GM18909 (cell line): Measurements from ENCODE around the gene PI4KA.
"Not testable (repeated sequence)": the region's sequence is repeated elsewhere in the genome, so short reads cannot be mapped to it uniquely, and the experiment has no call there.

Experiments used
- ATAC-seq: cut with Tn5 transposase; IDR thresholded peaks from one replicate; pipeline ENCODE4 v1.9.1; 2021; ENCODE audit warnings: mild to moderate bottlenecking; ENCODE audit not compliant: unreplicated experiment, poor library complexity

The PI4KA gene

GRCh38 chr22:20781272-20781990 is 77.2 kb downstream of the PI4KA start:
- ATAC-seq = no peak

- ATAC-seq = no peak
Observed at GRCh38 chr22:20779818-20780158, 78.8 kb downstream of the PI4KA start.

GRCh38 chr22:20779014-20779817 is 79.4 kb downstream of the PI4KA start:
- ATAC-seq = no peak

GRCh38 chr22:20777420-20778177 is 81.0 kb downstream of the PI4KA start:
- ATAC-seq = no peak

GRCh38 chr22:20776624-20777405 is 81.8 kb downstream of the PI4KA start:
- ATAC-seq = no peak

- no peak for ATAC-seq
Observed at GRCh38 chr22:20775342-20775895, 83.2 kb downstream of the PI4KA start.

GRCh38 chr22:20774882-20775281 is 83.7 kb downstream of the PI4KA start:
- ATAC-seq = no peak

GRCh38 chr22:20773793-20774212 is 84.8 kb downstream of the PI4KA start, which contains the start of gene SERPIND1:
SERPIND1 (plus strand) TSS chr22:20774113; CDS start chr22:20779313, 5,200 bp downstream.
- ATAC-seq = no peak

- no peak for ATAC-seq
Observed at GRCh38 chr22:20771918-20772625, 86.5 kb downstream of the PI4KA start.

GRCh38 chr22:20769496-20769826 is 89.2 kb downstream of the PI4KA start:
- ATAC-seq = not testable (repeated sequence)

- no peak for ATAC-seq
Observed at GRCh38 chr22:20766530-20766929, 92.1 kb downstream of the PI4KA start.

- no peak for ATAC-seq
Observed at GRCh38 chr22:20765938-20766337, 92.7 kb downstream of the PI4KA start.

- ATAC-seq = no peak
Observed at GRCh38 chr22:20764729-20765128, 93.9 kb downstream of the PI4KA start.

- no peak for ATAC-seq
Observed at GRCh38 chr22:20764471-20764720, 94.2 kb downstream of the PI4KA start.

GRCh38 chr22:20763630-20764470 is 94.8 kb downstream of the PI4KA start:
- no peak for ATAC-seq

GRCh38 chr22:20762233-20762796 is 96.3 kb downstream of the PI4KA start:
- ATAC-seq = no peak

- no peak for ATAC-seq
Observed at GRCh38 chr22:20761536-20761935, 97.1 kb downstream of the PI4KA start.

GRCh38 chr22:20760084-20760483 is 98.5 kb downstream of the PI4KA start:
- ATAC-seq = no peak
